ENCODE measurements around the gene SCARF1. TPM values are rescaled to one million over a fixed set of nuclear protein-coding genes. Genes with fewer than 3 reads are reported as not detected.

The SCARF1 gene
- total RNA-seq, 1 donor from 2014 or later, result 0.43 TPM

- peaks cover 4% of the 10 kb centered on the region for H3K36me3 Mint-ChIP-seq (ENCODE audit: insufficient read depth)
- no peak for DNase-seq (ENCODE audit: low spot score, unreplicated experiment)
- H3K4me1 Mint-ChIP-seq (ENCODE audit: low read depth), result peaks cover 2% of the 10 kb centered on the region
- H3K27ac Mint-ChIP-seq, result no peak overlapping the region
- H3K4me3 Mint-ChIP-seq (ENCODE audit: low read depth), result no peak overlapping the region
- TF ChIP-seq CTCF (IDR thresholded peaks at IDR 0.05; ENCODE audit: unreplicated experiment), result no peak
- peaks cover 6% of the 10 kb centered on the region for H3K27me3 Mint-ChIP-seq
- H3K9me3 Mint-ChIP-seq (ENCODE audit: low read depth), result no peaks in the 10 kb centered on the region
Measured at GRCh38 chr17:1607971-1608320, 37.6 kb downstream of the SCARF1 start.

- Mint-ChIP-seq H3K4me3 (ENCODE audit: low read depth) (no peak overlapping the region), H3K27me3 (peaks cover 6% of the 10 kb centered on the region), H3K4me1 (ENCODE audit: low read depth) (peaks cover 2% of the 10 kb centered on the region), H3K36me3 (ENCODE audit: insufficient read depth) (peaks cover 5% of the 10 kb centered on the region), H3K9me3 (ENCODE audit: low read depth) (peaks cover 3% of the 10 kb centered on the region), H3K27ac (peak overlapping the region; percentile 29)
- no peak for TF ChIP-seq CTCF (IDR thresholded peaks at IDR 0.05; ENCODE audit: unreplicated experiment)
- no peak for DNase-seq (ENCODE audit: low spot score, unreplicated experiment)
Measured at GRCh38 chr17:1606352-1606985, 39.1 kb downstream of the SCARF1 start.

GRCh38 chr17:1605681-1606351 lies 39.7 kb downstream of the SCARF1 start:
- H3K4me1 Mint-ChIP-seq (ENCODE audit: low read depth), result peaks cover 2% of the 10 kb centered on the region
- TF ChIP-seq CTCF (IDR thresholded peaks at IDR 0.05; ENCODE audit: unreplicated experiment), result no peak

GRCh38 chr17:1604831-1605528 lies 40.6 kb downstream of the SCARF1 start:
- Mint-ChIP-seq H3K4me1 (ENCODE audit: low read depth) (peaks cover 2% of the 10 kb centered on the region), H3K27ac (no peak overlapping the region), H3K27me3 (peaks cover 6% of the 10 kb centered on the region), H3K4me3 (ENCODE audit: low read depth) (no peak overlapping the region), H3K36me3 (ENCODE audit: insufficient read depth) (peaks cover 10% of the 10 kb centered on the region), H3K9me3 (ENCODE audit: low read depth) (peaks cover 8% of the 10 kb centered on the region)
- no peak for DNase-seq (ENCODE audit: low spot score, unreplicated experiment)
- TF ChIP-seq CTCF (IDR thresholded peaks at IDR 0.05; ENCODE audit: unreplicated experiment), result no peak

More at GRCh38 chr17:1605681-1606351, 39.7 kb downstream of the SCARF1 start:
- Mint-ChIP-seq H3K9me3 (ENCODE audit: low read depth) (peaks cover 6% of the 10 kb centered on the region), H3K4me3 (ENCODE audit: low read depth) (peak overlapping the region; percentile 11), H3K27me3 (peaks cover 6% of the 10 kb centered on the region), H3K36me3 (ENCODE audit: insufficient read depth) (peaks cover 8% of the 10 kb centered on the region), H3K27ac (no peak overlapping the region)
- no peak for DNase-seq (ENCODE audit: low spot score, unreplicated experiment)

GRCh38 chr17:1601571-1601970 lies 44.0 kb downstream of the SCARF1 start:
- Mint-ChIP-seq H3K4me1 (ENCODE audit: low read depth) (peaks cover 10% of the 10 kb centered on the region), H3K27me3 (peaks cover 3% of the 10 kb centered on the region), H3K9me3 (ENCODE audit: low read depth) (peaks cover 8% of the 10 kb centered on the region), H3K27ac (no peak overlapping the region), H3K36me3 (ENCODE audit: insufficient read depth) (peaks cover 8% of the 10 kb centered on the region), H3K4me3 (ENCODE audit: low read depth) (no peak overlapping the region)
- no peak for DNase-seq (ENCODE audit: low spot score, unreplicated experiment)
- no peak for TF ChIP-seq CTCF (IDR thresholded peaks at IDR 0.05; ENCODE audit: unreplicated experiment)

All from progenitor cell of endocrine pancreas (in vitro differentiated cells).